NCI-H187 treated with DMSO at 0.1 percent for 48 hours (cell line): Measurements from ENCODE around the gene EFCAB13.

ENCODE experiments used
- DNase-seq: peaks from one replicate; lab custom pipeline; 2025; lab: John Stamatoyannopoulos, UW

EFCAB13 gene

GRCh38 chr17:47292206-47292605, 31.5 kb upstream of the EFCAB13 start:
- DNase-seq: no peak

- no peak for DNase-seq
Measured at GRCh38 chr17:47295037-47295873, 28.5 kb upstream of the EFCAB13 start.

DNA sequence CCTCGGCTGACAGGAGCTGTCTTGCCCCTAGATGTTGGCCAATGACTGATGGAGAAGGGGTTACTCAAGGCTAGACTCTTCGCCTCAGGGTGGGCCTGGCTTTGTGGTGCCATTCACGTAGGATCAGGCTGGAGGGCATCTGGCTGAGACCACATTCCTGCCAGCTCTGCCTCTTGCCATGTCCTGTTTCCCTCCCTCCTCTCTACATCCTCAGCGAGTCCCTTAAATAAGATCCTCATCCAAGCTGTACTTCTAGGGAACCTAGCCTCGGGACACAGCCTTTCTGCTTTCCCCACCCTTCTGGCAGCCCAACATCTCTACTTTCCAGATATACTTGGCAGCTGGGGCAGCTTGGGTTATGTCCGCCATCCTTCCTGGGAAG, 27.9 kb upstream of the EFCAB13 start:
- no peak for DNase-seq

- no peak for DNase-seq
Measured at GRCh38 chr17:47297661-47298400, 25.9 kb upstream of the EFCAB13 start.

GRCh38 chr17:47298712-47299111, 25.0 kb upstream of the EFCAB13 start:
- DNase-seq: no peak

DNA sequence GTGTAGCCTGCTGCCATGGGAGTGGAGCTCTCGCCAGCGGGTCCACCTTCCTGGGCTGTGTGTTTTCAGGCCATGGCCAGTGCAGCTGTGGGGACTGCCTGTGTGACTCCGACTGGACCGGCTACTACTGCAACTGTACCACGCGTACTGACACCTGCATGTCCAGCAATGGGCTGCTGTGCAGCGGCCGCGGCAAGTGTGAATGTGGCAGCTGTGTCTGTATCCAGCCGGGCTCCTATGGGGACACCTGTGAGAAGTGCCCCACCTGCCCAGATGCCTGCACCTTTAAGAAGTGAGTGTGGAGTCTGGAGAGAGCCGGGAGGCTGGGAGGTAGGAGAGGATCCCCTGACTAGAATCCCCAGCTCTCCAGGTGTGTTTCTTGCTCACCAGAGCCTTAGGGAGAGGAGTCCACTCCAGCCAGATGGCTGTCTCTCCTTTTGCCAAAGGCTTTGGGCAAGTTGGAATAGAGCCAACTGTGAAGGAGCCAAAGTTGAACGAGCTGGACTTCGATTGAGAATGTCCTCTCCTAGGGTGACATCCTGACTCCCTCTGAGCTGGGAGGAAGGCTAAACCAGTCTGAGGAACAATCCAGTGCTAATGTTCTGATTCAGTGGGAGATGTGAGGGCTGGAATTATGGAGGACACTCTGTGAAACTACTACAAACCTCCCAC, 24.4 kb upstream of the EFCAB13 start:
- no peak for DNase-seq

DNA sequence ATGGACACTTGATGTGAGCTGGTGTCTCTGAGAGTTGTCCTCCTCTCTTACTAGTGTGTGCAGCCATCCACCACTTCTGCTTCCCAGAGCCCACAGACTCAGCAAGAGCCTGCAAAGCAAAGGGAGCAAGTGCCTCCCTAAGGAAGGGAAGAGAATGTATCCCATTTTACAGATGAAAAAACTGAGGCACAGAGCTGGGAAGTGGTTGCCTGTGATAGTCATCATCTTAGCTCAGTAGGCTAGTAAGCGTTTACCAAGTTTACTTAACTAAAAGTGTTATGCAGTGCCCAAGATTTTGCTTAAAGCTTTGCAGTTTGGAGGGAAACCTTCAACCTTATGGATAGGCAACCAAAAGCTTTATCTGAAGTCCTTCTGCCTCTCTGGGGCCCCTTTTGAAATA, 23.0 kb upstream of the EFCAB13 start:
- DNase-seq: no peak

GRCh38 chr17:47301161-47301560, 22.6 kb upstream of the EFCAB13 start:
- DNase-seq: no peak

- DNase-seq: no peak
Measured at GRCh38 chr17:47301831-47302230, 21.9 kb upstream of the EFCAB13 start.

DNA sequence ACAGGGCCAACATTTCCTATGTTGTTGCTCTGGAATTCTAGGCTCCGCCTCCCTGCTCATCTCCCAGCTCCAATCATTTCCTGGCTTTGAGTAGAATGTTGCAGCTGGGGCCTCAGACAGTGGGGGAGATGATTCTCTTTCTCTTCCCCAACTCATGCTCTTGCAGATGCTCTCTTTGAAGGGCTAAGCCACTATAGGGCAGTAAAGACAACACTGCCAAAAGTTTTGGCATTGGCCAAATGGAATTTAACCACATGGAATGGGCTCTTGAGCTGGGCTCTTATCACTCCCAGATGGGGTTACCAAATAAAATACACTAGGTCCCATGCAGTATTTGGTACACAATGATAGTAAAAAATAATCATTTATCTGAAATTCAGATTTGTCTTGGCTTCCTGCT, 19.6 kb upstream of the EFCAB13 start:
- DNase-seq: no peak

GRCh38 chr17:47305302-47305923, 18.3 kb upstream of the EFCAB13 start:
- no peak for DNase-seq

GRCh38 chr17:47310186-47310733, 13.5 kb upstream of the EFCAB13 start:
- DNase-seq: no peak

- DNase-seq: no peak
Measured at GRCh38 chr17:47311420-47311819, 12.3 kb upstream of the EFCAB13 start.

- DNase-seq: no peak
Measured at GRCh38 chr17:47315451-47316266, 8.1 kb upstream of the EFCAB13 start.

- DNase-seq: no peak
Measured at GRCh38 chr17:47316311-47316710, 7.4 kb upstream of the EFCAB13 start.

DNA sequence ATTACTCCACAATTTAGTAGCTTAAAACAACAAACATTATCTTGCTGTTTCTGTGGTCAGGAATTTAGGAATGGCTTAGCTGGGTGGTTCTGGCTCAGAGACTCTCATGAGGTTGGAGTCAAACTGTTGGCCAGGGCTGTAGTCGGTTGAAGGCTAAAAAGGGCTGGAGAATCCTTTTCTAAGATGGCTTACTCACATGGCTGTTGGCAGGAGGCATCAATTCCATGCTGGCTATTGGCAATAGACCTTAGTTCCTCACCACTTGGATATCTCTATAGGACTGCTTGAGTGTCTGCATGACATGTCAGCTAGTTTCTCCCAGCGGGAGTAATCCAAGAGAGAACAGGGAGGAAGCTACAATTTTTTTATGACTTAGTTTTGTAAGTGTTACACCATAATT, 6.6 kb upstream of the EFCAB13 start:
- no peak for DNase-seq

DNA sequence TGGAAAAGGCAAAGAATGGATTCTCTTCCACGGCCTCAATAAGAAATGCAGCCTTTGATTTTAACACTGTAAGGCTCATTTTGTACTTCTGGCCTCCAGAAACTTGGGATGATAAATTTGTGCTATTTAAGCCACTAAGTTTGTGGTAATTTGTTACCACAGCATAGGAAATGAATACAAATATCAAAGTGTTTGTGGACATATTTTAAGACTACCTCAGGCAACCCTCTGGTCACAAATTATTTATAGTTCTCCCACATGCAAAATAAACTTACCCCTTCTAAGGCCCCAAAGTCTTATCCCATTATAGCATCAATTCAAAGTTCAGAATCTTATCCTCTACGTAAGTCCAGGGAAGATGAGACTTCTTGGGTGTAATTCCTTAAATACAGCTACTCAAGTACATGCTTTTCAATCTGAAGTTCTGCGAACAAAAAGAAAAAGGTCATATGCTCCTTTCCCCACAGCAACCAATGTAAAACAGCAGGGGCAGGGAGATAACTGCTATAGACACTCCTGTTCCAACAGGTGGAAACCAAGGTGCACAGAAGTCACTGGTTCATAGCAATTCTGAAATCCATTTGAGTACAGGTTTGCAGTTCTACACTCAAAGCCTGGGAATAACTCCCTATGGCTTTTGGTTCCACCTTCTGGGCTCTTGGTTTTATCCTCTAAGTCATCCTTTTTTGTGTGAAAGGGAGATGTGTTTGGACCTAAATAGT, 5.4 kb upstream of the EFCAB13 start:
- no peak for DNase-seq

GRCh38 chr17:47320879-47321502, 2.8 kb upstream of the EFCAB13 start:
- DNase-seq: no peak

- no peak for DNase-seq
Measured at GRCh38 chr17:47324224-47325020, 667 bp downstream of the EFCAB13 start.
